Endothelial cell of umbilical vein (primary cell): Measurements from ENCODE around the gene OR13C5. TPM values are rescaled to one million over a fixed set of nuclear protein-coding genes. Genes with fewer than 3 reads are reported as not detected.

Experiments used
- BruUV-seq: library from RNA; stranded (reverse); fragments of 400-500 nt; replicated peaks from 2 replicates; lab custom pipeline; 2021; lab: Mats Ljungman, UMichigan
- CTCF ChIA-PET: fragments of 300-600, 350-600 bp; sonication (Branson Sonifier 250); formaldehyde crosslinking; loops from one replicate; lab custom pipeline; 2021; ENCODE audit warnings: antibody characterized with exemption, inconsistent platforms; lab: Charles Lee
- POLR2A ChIA-PET: fragments of 300-600, 350-600 bp; sonication (Branson Sonifier 250); formaldehyde crosslinking; loops from one replicate; lab custom pipeline; 2021; ENCODE audit warnings: antibody characterized with exemption, inconsistent platforms; lab: Charles Lee
- DNase-seq: peaks from one replicate; pipeline ENCODE4 v3.0.0-alpha.2; 2011; ENCODE audit warnings: low read depth, low spot score
- FAIRE-seq: peaks from 2 replicates; lab custom pipeline; 2011; peaks lifted over from hg19 to GRCh38; lab: Jason Lieb, UNC
- H2AFZ ChIP-seq: 2 replicates; pipeline ENCODE4 v1.6.0; 2012; ENCODE audit warnings: low read depth, low read length, control low read depth, inconsistent platforms
- H3K27ac ChIP-seq: 2 replicates; pipeline ENCODE4 v1.5.1; 2011; ENCODE audit warnings: low read depth, mild to moderate bottlenecking, control low read depth, low read length, moderate library complexity; ENCODE audit not compliant: insufficient read depth
- H3K27me3 ChIP-seq, 2 experiments: 2 replicates each; pipeline versions ENCODE4 v1.6.0 to v1.6.1; 2011; ENCODE audit warnings: low read length in 2 of 2, mixed read lengths in 1 of 2; ENCODE audit not compliant: control insufficient read depth in 2 of 2, insufficient read depth in 2 of 2
- H3K36me3 ChIP-seq, 2 experiments: 2 replicates in 1 of 2; 3 replicates in 1 of 2; pipeline ENCODE4 v1.5.1; 2011; ENCODE audit warnings: low read length in 2 of 2, mild to moderate bottlenecking in 1 of 2, moderate library complexity in 1 of 2; ENCODE audit not compliant: control insufficient read depth in 2 of 2, insufficient read depth in 2 of 2; ENCODE audit errors: extremely low read depth in 1 of 2
- H3K4me1 ChIP-seq: 3 replicates; pipeline ENCODE4 v1.5.1; 2011; ENCODE audit warnings: mild to moderate bottlenecking, low read length; ENCODE audit not compliant: control insufficient read depth, insufficient read depth; ENCODE audit errors: extremely low read depth
- H3K4me2 ChIP-seq: 2 replicates; pipeline ENCODE4 v1.6.1; 2011; ENCODE audit warnings: low read length, control low read depth, mixed read lengths; ENCODE audit not compliant: insufficient read depth
- H3K4me3 ChIP-seq, 3 experiments: fragments of 200-600 bp in 1 of 3; sonication (generic), shearing (Covaris generic) in 1 of 3; replicated peaks in 1 of 3; 2 replicates each; pipeline ENCODE4 v1.5.1; 2011 to 2016; ENCODE audit warnings: control low read depth in 3 of 3, low read length in 3 of 3, mild to moderate bottlenecking in 2 of 3, inconsistent platforms in 1 of 3, low read depth in 1 of 3, moderate library complexity in 1 of 3; ENCODE audit not compliant: insufficient read depth in 1 of 3
- H3K79me2 ChIP-seq: 2 replicates; pipeline ENCODE4 v1.6.0; 2012; ENCODE audit warnings: low read length, inconsistent platforms; ENCODE audit not compliant: control insufficient read depth, insufficient read depth
- H3K9ac ChIP-seq: replicated peaks from 2 replicates; pipeline ENCODE3; 2011; ENCODE audit warnings: low read length, control low read depth; ENCODE audit not compliant: insufficient read depth; ENCODE audit errors: extremely low read depth
- H3K9me1 ChIP-seq: replicated peaks from 3 replicates; pipeline ENCODE4 v1.6.0; 2011; ENCODE audit warnings: mild to moderate bottlenecking, low read length; ENCODE audit not compliant: control insufficient read depth, insufficient read depth; ENCODE audit errors: extremely low read depth
- H3K9me3 ChIP-seq: replicated peaks from 2 replicates; pipeline ENCODE4 v1.5.1; 2012; ENCODE audit warnings: low read length, inconsistent platforms; ENCODE audit not compliant: control insufficient read depth, insufficient read depth
- H4K20me1 ChIP-seq: replicated peaks from 2 replicates; pipeline ENCODE3; 2011; ENCODE audit warnings: mild to moderate bottlenecking, low read length; ENCODE audit not compliant: control insufficient read depth, insufficient read depth; ENCODE audit errors: extremely low read depth
- CTCF ChIP-seq, 2 donors: IDR thresholded peaks; 1 replicate in 1 of 2; 2 replicates in 1 of 2; pipeline ENCODE4 v1.5.1; 2011; ENCODE audit warnings: low read length in 2 of 2, mild to moderate bottlenecking in 2 of 2, moderate library complexity in 2 of 2, control low read depth in 1 of 2, inconsistent platforms in 1 of 2, low read depth in 1 of 2; ENCODE audit not compliant: insufficient read depth in 1 of 2; ENCODE audit errors: extremely low read depth in 1 of 2
- EZH2 ChIP-seq: IDR thresholded peaks from 2 replicates; pipeline ENCODE4 v1.6.1; 2012; ENCODE audit warnings: borderline replicate concordance, low read depth, mild to moderate bottlenecking, moderate library complexity, low read length, inconsistent platforms; ENCODE audit not compliant: severe bottlenecking
- FOS ChIP-seq: IDR thresholded peaks from 2 replicates; pipeline ENCODE4 v1.6.1; 2011; ENCODE audit warnings: mild to moderate bottlenecking, low read length, moderate library complexity, borderline replicate concordance; ENCODE audit not compliant: insufficient read depth
- GATA2 ChIP-seq: IDR thresholded peaks from 2 replicates; pipeline ENCODE4 v1.7.0; 2011; ENCODE audit warnings: low read depth, mild to moderate bottlenecking, moderate library complexity, mixed read lengths, low read length; ENCODE audit not compliant: insufficient read length, insufficient read depth
- JUN ChIP-seq: IDR thresholded peaks from 2 replicates; pipeline ENCODE4 v1.6.1; 2011; ENCODE audit warnings: borderline replicate concordance, low read depth; ENCODE audit not compliant: insufficient read length, insufficient read depth
- MYC ChIP-seq: IDR thresholded peaks from one replicate; pipeline ENCODE4 v1.6.1; 2011; ENCODE audit warnings: mild to moderate bottlenecking, low read depth, low read length
- POLR2A ChIP-seq: IDR thresholded peaks from 2 replicates; pipeline ENCODE4 v1.6.1; 2012; ENCODE audit warnings: low read depth, mild to moderate bottlenecking, control low read depth, low read length
- POLR2AphosphoS5 ChIP-seq: IDR thresholded peaks from 2 replicates; pipeline ENCODE4 v1.6.1; 2012; ENCODE audit warnings: low read depth, mild to moderate bottlenecking, control low read depth, low read length, moderate library complexity; ENCODE audit not compliant: insufficient read depth
- dilution Hi-C: fragments of 300-500 bp; cut with MboI; formaldehyde crosslinking; loops from one replicate; pipeline ENCODE4 v1.15.0; 2019; ENCODE audit warnings: low sequenced_read_pairs; ENCODE audit not compliant: extremely low pct_ligation_motif_present
- intact Hi-C: fragments of 100-400 bp; cut with micrococcal nuclease; formaldehyde crosslinking; loops from one replicate; pipeline ENCODE4 v1.10.0; 2022
- polyA plus RNA-seq, 4 experiments: library from polyadenylated mRNA; depleted of rRNA in 3 of 4; stranded (reverse) in 3 of 4; unstranded in 1 of 4; fragments of >200 nt; gene quantifications; 2 replicates each; pipeline versions ENCODE4 v1.2.1 to v1.2.3, GENCODE V29; 2011 to 2012; ENCODE audit warnings: missing spikeins in 1 of 4
- total RNA-seq: library from RNA; stranded (reverse); gene quantifications from 2 replicates; pipeline ENCODE4 v1.2.3, GENCODE V29; 2021
- TF ChIP-seq, protein P1 (sequence below): IDR thresholded peaks from 2 replicates; pipeline ENCODE4 v1.6.1; 2011; ENCODE audit not compliant: insufficient read depth, insufficient read length

Gene OR13C5
- total and polyA plus RNA-seq, 2 donors (not counting 3 experiments of a cell fraction or from before 2014, with no cell fraction given) = not detected

- Histone ChIP-seq H3K36me3 (no peaks in the 10 kb centered on the region), H3K9ac (no peak overlapping the region), H3K4me2 (no peak overlapping the region), H3K27ac (no peak overlapping the region), H3K9me3 (no peaks in the 10 kb centered on the region), H3K79me2 (no peaks in the 10 kb centered on the region), H3K4me3 (no peak overlapping the region), H3K27me3 (no peaks in the 10 kb centered on the region), H3K4me1 (no peaks in the 10 kb centered on the region), H2AFZ (no peak overlapping the region), H3K9me1 (no peaks in the 10 kb centered on the region), H4K20me1 (no peaks in the 10 kb centered on the region)
- ChIA-PET CTCF (no interaction called here), POLR2A (no interaction called here)
- FAIRE-seq (no peak), DNase-seq (no peak)
- TF ChIP-seq FOS = no peak
- TF ChIP-seq GATA2 = no peak
- TF ChIP-seq JUN = no peak
- TF ChIP-seq, protein P1, sequence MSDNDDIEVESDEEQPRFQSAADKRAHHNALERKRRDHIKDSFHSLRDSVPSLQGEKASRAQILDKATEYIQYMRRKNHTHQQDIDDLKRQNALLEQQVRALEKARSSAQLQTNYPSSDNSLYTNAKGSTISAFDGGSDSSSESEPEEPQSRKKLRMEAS = no peak
- TF ChIP-seq POLR2A = no peak
- no peak for TF ChIP-seq EZH2
- intact Hi-C loops (no loop called here), dilution Hi-C loops (no loop called here)
- BruUV-seq = no TSS peak
These were observed 42.2 kb downstream of the OR13C5 start for GRCh38 chr9:104556830-104557634.

DNA sequence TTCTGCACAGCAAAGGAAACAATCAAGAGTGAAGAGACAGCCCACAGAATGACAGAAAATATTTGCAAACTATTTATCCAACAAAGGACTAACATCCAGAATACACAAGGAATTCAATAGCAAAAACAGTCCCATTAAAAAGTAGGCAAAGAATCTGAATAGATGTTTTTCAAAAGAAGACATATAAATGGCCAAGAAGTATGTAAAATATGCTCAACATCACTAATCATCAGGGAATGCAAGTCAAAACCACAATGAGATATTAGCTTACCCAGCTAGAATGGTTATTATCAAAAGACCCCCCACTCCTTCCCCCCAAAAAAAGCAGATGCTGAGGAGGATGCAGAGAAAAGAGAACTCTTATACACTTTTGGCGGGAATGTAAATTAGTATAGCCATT, 43.7 kb downstream of the OR13C5 start:
- no TSS peak for BruUV-seq
- DNase-seq (no peak), FAIRE-seq (no peak)
- Histone ChIP-seq H3K4me1 (no peaks in the 10 kb centered on the region), H3K27ac (no peak overlapping the region), H3K4me3 (no peak overlapping the region), H3K9me1 (no peaks in the 10 kb centered on the region), H3K36me3 (no peaks in the 10 kb centered on the region), H3K9ac (no peak overlapping the region), H3K4me2 (no peak overlapping the region), H3K79me2 (no peaks in the 10 kb centered on the region), H2AFZ (no peak overlapping the region), H3K27me3 (no peaks in the 10 kb centered on the region), H3K9me3 (no peaks in the 10 kb centered on the region), H4K20me1 (no peaks in the 10 kb centered on the region)
- ChIA-PET POLR2A (no interaction called here), CTCF (no interaction called here)
- TF ChIP-seq POLR2AphosphoS5 (no peak), JUN (no peak), CTCF (IDR thresholded peaks at IDR 0.05; ENCODE audit: extremely low read depth in 1 of 2, insufficient read depth in 1 of 2, low read depth in 1 of 2, low read length in 2 of 2) (no peak), FOS (no peak), GATA2 (no peak), EZH2 (no peak), POLR2A (no peak), MYC (no peak)
- TF ChIP-seq, protein P1 = no peak
- dilution Hi-C loops = no loop called here
- intact Hi-C loops = no loop called here
